Ovary (tissue), 9 donors: ENCODE results near the gene NFIA. TPM values are rescaled to one million over a fixed set of nuclear protein-coding genes. Genes with fewer than 3 reads are reported as not detected.

ENCODE experiments used
- DNase-seq, 5 donors: peaks; one replicate each; pipeline ENCODE4 v3.0.0-alpha.2; 2019 to 2020
- H3K27ac ChIP-seq, 2 donors: fragments of 200-600 bp; one replicate each; pipeline versions ENCODE4 v1.5.1 to v1.8.0; 2019 to 2022
- H3K27me3 ChIP-seq: fragments of 200-600 bp; one replicate; pipeline ENCODE4 v1.8.0; 2022
- H3K36me3 ChIP-seq: fragments of 200-600 bp; sonication (generic); one replicate; pipeline ENCODE4 v1.5.1; 2019
- H3K4me1 ChIP-seq: one replicate; pipeline ENCODE4 v1.8.1; 2013; ENCODE audit warnings: mild to moderate bottlenecking, moderate library complexity; ENCODE audit not compliant: insufficient read depth
- H3K4me3 ChIP-seq: fragments of 200-600 bp; sonication (generic); one replicate; pipeline ENCODE4 v1.5.1; 2017
- H3K9me3 ChIP-seq, 2 donors: fragments of 200-600 bp in 1 of 2; sonication (generic) in 1 of 2; one replicate each; pipeline versions ENCODE4 v1.5.1 to v1.8.1; 2013 to 2019; ENCODE audit warnings: mild to moderate bottlenecking in 1 of 2, moderate library complexity in 1 of 2
- EP300 ChIP-seq: sonication (generic); formaldehyde crosslinking; IDR thresholded peaks from one replicate; pipeline ENCODE4 v1.6.1; 2017; ENCODE audit warnings: antibody characterized with exemption
- POLR2A ChIP-seq: fragments of 450-650 bp; IDR thresholded peaks from one replicate; pipeline ENCODE4 v1.6.1; 2017; ENCODE audit warnings: antibody characterized with exemption, mild to moderate bottlenecking, moderate library complexity
- WGBS, 3 donors: extraction: QIAGEN DNeasy Blood & Tissue Kit in 1 of 3; methylation state at CpG; one replicate each; pipeline versions ENCODE4 v1.1.5 to v1.1.7; 2013 to 2017; 5-methylcytosine and 5-hydroxymethylcytosine counted together
- intact Hi-C, 4 donors: fragments of 100-400 bp; cut with DNase I; formaldehyde crosslinking; loops; one replicate each; pipeline versions ENCODE4 v1.11.0 to v1.15.1; 2022 to 2023
- polyA plus RNA-seq, 2 donors: library from polyadenylated mRNA; stranded (reverse); fragments of 200-250 nt in 1 of 2; fragments of 350-450 nt in 1 of 2; fragmentation: Illumina TruSeq in 1 of 2; extraction: RNeasy Lipid Tissue Mini Kit (QIAGEN cat#74804) in 1 of 2; gene quantifications; one replicate each; pipeline ENCODE4 v1.2.3, GENCODE V29; 2013 to 2014
- total RNA-seq, 7 donors: library from RNA; depleted of rRNA in 2 of 7; stranded (reverse); fragments of >200 nt in 2 of 7; fragmentation: NEBNext Ultra II Directional in 3 of 7; extraction: Animal tissue kit (Norgen Biotek cat#: 25700) in 3 of 7; gene quantifications; one replicate each; pipeline versions ENCODE4 v1.1.0 to v1.2.4, GENCODE V29; 2016 to 2023
- TF ChIP-seq, protein P1 (sequence below), 3 donors: fragments of 450-650 bp in 2 of 3; fragments of 200-600 bp in 1 of 3; IDR thresholded peaks; one replicate each; pipeline versions ENCODE4 v1.5.1 to v1.8.0; 2016 to 2022; ENCODE audit warnings: antibody characterized with exemption in 3 of 3, mild to moderate bottlenecking in 1 of 3
- donor health status: DM: no; HTN: no; CAD: no; lungs with moderate emphysema.
- donor health status: DM: no; HTN: no; CAD: no.
- donor health status: Bipolar disorder and iron deficiency.
- donor health status: DM: yes; HTN: yes; CAD: no.
- donor health status: DM: no; HTN: no; CAD: no.
- donor health status: DM: yes; HTN: yes; CAD: no.

Gene NFIA
- total and polyA plus RNA-seq, 9 donors, result 11.8 to 115 (median 80.9) TPM

DNA sequence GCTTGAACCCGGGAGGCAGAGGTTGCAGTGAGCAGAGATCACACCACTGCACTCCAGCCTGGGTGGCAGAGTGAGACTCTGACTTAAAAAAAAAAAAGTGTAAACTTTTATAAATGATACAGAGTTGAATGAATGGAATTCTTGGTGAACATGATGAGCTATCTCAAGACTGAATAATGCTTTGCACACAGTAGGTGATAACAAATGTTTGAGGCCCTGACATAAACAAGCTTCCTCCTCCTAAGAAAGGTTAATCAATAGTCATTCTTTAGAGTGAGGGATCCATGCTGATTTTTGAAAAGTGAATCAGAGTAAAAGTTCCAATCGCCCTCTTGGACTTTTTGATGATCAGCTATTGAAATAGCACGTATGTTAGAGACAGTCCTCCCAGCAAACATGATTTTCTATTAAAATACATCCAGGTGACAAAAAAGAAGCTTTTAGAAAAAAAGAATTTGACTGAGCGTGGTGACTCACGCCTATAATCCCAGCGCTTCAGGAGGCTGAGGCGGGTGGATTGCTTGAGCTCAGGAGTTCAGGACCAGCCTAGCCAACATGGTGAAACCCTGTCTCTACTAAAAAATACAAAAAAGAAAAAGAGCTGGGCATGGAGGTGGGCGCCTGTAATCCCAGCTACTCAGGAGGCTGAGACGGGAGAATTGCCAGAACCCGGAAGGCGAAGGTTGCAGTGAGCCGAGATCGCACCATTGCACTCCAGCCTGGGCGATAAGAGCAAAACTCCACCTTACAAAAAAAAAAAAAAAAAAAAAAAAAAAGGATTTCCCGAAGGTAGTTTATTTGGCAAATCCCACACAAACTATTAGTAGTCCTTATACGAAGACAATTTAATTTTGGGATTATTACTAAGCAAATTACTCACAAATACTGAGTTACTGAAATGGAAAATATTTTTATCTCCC lies 181.8 kb downstream of the NFIA start:
- Histone ChIP-seq H3K4me1 (peaks cover 5% of the 10 kb centered on the region), H3K36me3 (no peaks in the 10 kb centered on the region), H3K27me3 (no peaks in the 10 kb centered on the region), H3K27ac (no peak overlapping the region), H3K9me3 (no peaks in the 10 kb centered on the region), H3K4me3 (no peak overlapping the region)
- intact Hi-C loops, result no loop called here
- WGBS, 3 donors, result 96 to 97% (median 96%) methylated on average over 16 of the region's 16 CpGs
- TF ChIP-seq EP300 (no peak), POLR2A (no peak)
- TF ChIP-seq, protein P1, sequence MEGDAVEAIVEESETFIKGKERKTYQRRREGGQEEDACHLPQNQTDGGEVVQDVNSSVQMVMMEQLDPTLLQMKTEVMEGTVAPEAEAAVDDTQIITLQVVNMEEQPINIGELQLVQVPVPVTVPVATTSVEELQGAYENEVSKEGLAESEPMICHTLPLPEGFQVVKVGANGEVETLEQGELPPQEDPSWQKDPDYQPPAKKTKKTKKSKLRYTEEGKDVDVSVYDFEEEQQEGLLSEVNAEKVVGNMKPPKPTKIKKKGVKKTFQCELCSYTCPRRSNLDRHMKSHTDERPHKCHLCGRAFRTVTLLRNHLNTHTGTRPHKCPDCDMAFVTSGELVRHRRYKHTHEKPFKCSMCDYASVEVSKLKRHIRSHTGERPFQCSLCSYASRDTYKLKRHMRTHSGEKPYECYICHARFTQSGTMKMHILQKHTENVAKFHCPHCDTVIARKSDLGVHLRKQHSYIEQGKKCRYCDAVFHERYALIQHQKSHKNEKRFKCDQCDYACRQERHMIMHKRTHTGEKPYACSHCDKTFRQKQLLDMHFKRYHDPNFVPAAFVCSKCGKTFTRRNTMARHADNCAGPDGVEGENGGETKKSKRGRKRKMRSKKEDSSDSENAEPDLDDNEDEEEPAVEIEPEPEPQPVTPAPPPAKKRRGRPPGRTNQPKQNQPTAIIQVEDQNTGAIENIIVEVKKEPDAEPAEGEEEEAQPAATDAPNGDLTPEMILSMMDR (IDR thresholded peaks at IDR 0.05), result no peak
- DNase-seq, result no peak

GRCh38 chr1:61264825-61265242 lies 182.5 kb downstream of the NFIA start:
- H3K4me3 ChIP-seq, result no peak overlapping the region
- 92 to 96% (median 95%) methylated on average over 4 of the region's 4 CpGs for WGBS, 3 donors
- H3K4me1 ChIP-seq, result peaks cover 3% of the 10 kb centered on the region
- H3K36me3 ChIP-seq, result no peaks in the 10 kb centered on the region
- H3K27ac ChIP-seq, result no peak overlapping the region
- no peak for TF ChIP-seq EP300
- TF ChIP-seq POLR2A, result no peak
- TF ChIP-seq, protein P1 (IDR thresholded peaks at IDR 0.05), result no peak
- H3K27me3 ChIP-seq, result no peaks in the 10 kb centered on the region
- intact Hi-C loops, result no loop called here
- H3K9me3 ChIP-seq, result no peaks in the 10 kb centered on the region
- DNase-seq, result no peak

- Histone ChIP-seq H3K36me3 (no peaks in the 10 kb centered on the region), H3K9me3 (no peaks in the 10 kb centered on the region), H3K4me3 (no peak overlapping the region), H3K27me3 (no peaks in the 10 kb centered on the region), H3K27ac (no peak overlapping the region), H3K4me1 (peaks cover 3% of the 10 kb centered on the region)
- intact Hi-C loops, result no loop called here
- WGBS, 3 donors, result 79 to 83% (median 79%) methylated on average over 3 of the region's 3 CpGs
- no peak for DNase-seq
- TF ChIP-seq, protein P1 (IDR thresholded peaks at IDR 0.05), result no peak
- no peak for TF ChIP-seq POLR2A
- no peak for TF ChIP-seq EP300
Measured at GRCh38 chr1:61265665-61266064, 183.3 kb downstream of the NFIA start.

- TF ChIP-seq, protein P1 (IDR thresholded peaks at IDR 0.05), result no peak
- TF ChIP-seq POLR2A (no peak), EP300 (no peak)
- DNase-seq, result no peak
- H3K9me3 ChIP-seq, result no peaks in the 10 kb centered on the region
- H3K4me3 ChIP-seq, result no peak overlapping the region
- no peak overlapping the region for H3K27ac ChIP-seq
- intact Hi-C loops, result no loop called here
- H3K4me1 ChIP-seq, result peaks cover 6% of the 10 kb centered on the region
- H3K36me3 ChIP-seq, result no peaks in the 10 kb centered on the region
- H3K27me3 ChIP-seq, result no peaks in the 10 kb centered on the region
Measured at GRCh38 chr1:61266738-61267137, 184.4 kb downstream of the NFIA start.
